Measurements from ENCODE around the gene C1orf50.
"Not testable (repeated sequence)": the region's sequence is repeated elsewhere in the genome, so short reads cannot be mapped to it uniquely, and the experiment has no call there.

The C1orf50 gene

GRCh38 chr1:42797979-42798378, 30.9 kb downstream of the C1orf50 start:
- DNase-seq: no peak

GRCh38 chr1:42801832-42802473, 34.9 kb downstream of the C1orf50 start:
- no peak for DNase-seq

GRCh38 chr1:42806171-42806570, 39.1 kb downstream of the C1orf50 start:
- no peak for DNase-seq

GRCh38 chr1:42806593-42806992, 39.5 kb downstream of the C1orf50 start:
- DNase-seq: no peak

- DNase-seq: no peak
Observed at GRCh38 chr1:42807056-42807668, 40.1 kb downstream of the C1orf50 start.

GRCh38 chr1:42814815-42815214, 47.8 kb downstream of the C1orf50 start:
- not testable (repeated sequence) for DNase-seq

- DNase-seq: peak in 1 of 58 donors; percentile 55
Observed at GRCh38 chr1:42815941-42816584, 49.0 kb downstream of the C1orf50 start.

- DNase-seq: peak in 57 of 58 donors; percentile 51 to 94 (median 89)
Observed at GRCh38 chr1:42816585-42817439, 49.8 kb downstream of the C1orf50 start, which contains the start of the genes ERMAP and SVBP. Gene ERMAP, plus strand, starts transcription at chr1:42817122. Its CDS starts 13,327 bp downstream, at chr1:42830449. Gene SVBP, minus strand, starts transcription at chr1:42817397. Its CDS starts 853 bp downstream, at chr1:42816544.

GRCh38 chr1:42817440-42817767, 50.4 kb downstream of the C1orf50 start:
- DNase-seq: no peak

GRCh38 chr1:42817976-42818375, 50.9 kb downstream of the C1orf50 start:
- DNase-seq: no peak

GRCh38 chr1:42820813-42821212, 53.8 kb downstream of the C1orf50 start:
- no peak for DNase-seq

GRCh38 chr1:42821690-42822089, 54.6 kb downstream of the C1orf50 start:
- no peak for DNase-seq

- DNase-seq: no peak
Observed at GRCh38 chr1:42822800-42823392, 55.8 kb downstream of the C1orf50 start.

- DNase-seq: no peak
Observed at GRCh38 chr1:42824481-42825035, 57.5 kb downstream of the C1orf50 start.

GRCh38 chr1:42825036-42825851, 58.2 kb downstream of the C1orf50 start:
- DNase-seq: no peak
